CD14-positive monocyte (primary cell): ENCODE measurements around the gene KLHL36. TPM values are rescaled to one million over a fixed set of nuclear protein-coding genes. Genes with fewer than 3 reads are reported as not detected.

Experiments used
- DNase-seq, 3 donors: peaks; one replicate each; pipeline ENCODE4 v3.0.0-alpha.2; 2011 to 2022
- H2AFZ ChIP-seq: 2 replicates; pipeline ENCODE4 v1.6.0; 2012; ENCODE audit warnings: mild to moderate bottlenecking, low read depth, low read length, inconsistent platforms; ENCODE audit not compliant: insufficient read depth, poor library complexity, severe bottlenecking
- H3K27ac ChIP-seq, 2 donors: 1 replicate in 1 of 2; 2 replicates in 1 of 2; pipeline ENCODE4 v1.5.1; 2012 to 2013; ENCODE audit warnings: low read length in 2 of 2, control low read depth in 1 of 2, inconsistent platforms in 1 of 2, low read depth in 1 of 2, mild to moderate bottlenecking in 1 of 2
- H3K27me3 ChIP-seq, 2 donors: one replicate each; pipeline versions ENCODE4 v1.6.0 to v1.6.1; 2011 to 2013; ENCODE audit warnings: low read length in 2 of 2; ENCODE audit not compliant: control insufficient read depth in 2 of 2, insufficient read depth in 2 of 2
- H3K36me3 ChIP-seq, 2 donors: replicated peaks in 1 of 2; 1 replicate in 1 of 2; 2 replicates in 1 of 2; pipeline versions ENCODE4 v1.5.1 to v1.6.1; 2012 to 2013; ENCODE audit warnings: low read length in 2 of 2, control low read depth in 1 of 2, inconsistent platforms in 1 of 2, mild to moderate bottlenecking in 1 of 2; ENCODE audit not compliant: insufficient read depth in 2 of 2, control insufficient read depth in 1 of 2
- H3K4me1 ChIP-seq, 2 donors: 1 replicate in 1 of 2; 2 replicates in 1 of 2; pipeline versions ENCODE4 v1.5.1 to v1.6.1; 2012 to 2013; ENCODE audit warnings: low read length in 2 of 2, control low read depth in 1 of 2, inconsistent platforms in 1 of 2, mild to moderate bottlenecking in 1 of 2, moderate library complexity in 1 of 2; ENCODE audit not compliant: insufficient read depth in 2 of 2, control insufficient read depth in 1 of 2
- H3K4me2 ChIP-seq: replicated peaks from 2 replicates; pipeline ENCODE3; 2012; ENCODE audit warnings: low read length, moderate library complexity, mild to moderate bottlenecking; ENCODE audit not compliant: poor library complexity, severe bottlenecking; ENCODE audit errors: extremely low read depth
- H3K4me3 ChIP-seq, 3 experiments: fragments of 200-600 bp in 1 of 3; sonication (generic) in 1 of 3; replicated peaks in 1 of 3; 1 replicate in 2 of 3; 2 replicates in 1 of 3; pipeline ENCODE4 v1.5.1; 2011 to 2013; ENCODE audit warnings: low read length in 3 of 3, mild to moderate bottlenecking in 3 of 3, control low read depth in 2 of 3, low read depth in 2 of 3, inconsistent platforms in 1 of 3, moderate library complexity in 1 of 3
- H3K79me2 ChIP-seq: 2 replicates; pipeline ENCODE4 v1.6.0; 2012; ENCODE audit warnings: mild to moderate bottlenecking, control low read depth, inconsistent platforms, low read length, moderate library complexity; ENCODE audit not compliant: insufficient read depth
- H3K9ac ChIP-seq: 2 replicates; pipeline ENCODE4 v1.6.0; 2017; ENCODE audit warnings: low read length, mild to moderate bottlenecking; ENCODE audit not compliant: insufficient read depth, poor library complexity, severe bottlenecking
- H3K9me3 ChIP-seq, 2 donors: replicated peaks in 1 of 2; 1 replicate in 1 of 2; 2 replicates in 1 of 2; pipeline versions ENCODE4 v1.5.1 to v1.6.1; 2012 to 2013; ENCODE audit warnings: low read length in 2 of 2, control low read depth in 1 of 2; ENCODE audit not compliant: control insufficient read depth in 1 of 2, insufficient read depth in 1 of 2
- H4K20me1 ChIP-seq: 2 replicates; pipeline ENCODE4 v1.6.0; 2012; ENCODE audit warnings: mild to moderate bottlenecking, low read length, control low read depth, moderate library complexity; ENCODE audit not compliant: insufficient read depth
- H3K27ac Mint-ChIP-seq, 7 donors: one replicate each; pipeline ENCODE4 v1.8.0; 2020; ENCODE audit warnings: mild to moderate bottlenecking in 7 of 7, mixed read lengths in 7 of 7, moderate library complexity in 6 of 7, inconsistent platforms in 2 of 7
- H3K27me3 Mint-ChIP-seq, 3 donors: one replicate each; pipeline ENCODE4 v1.8.0; 2021 to 2022; ENCODE audit warnings: low read depth in 3 of 3, mild to moderate bottlenecking in 3 of 3, mixed read lengths in 3 of 3, moderate library complexity in 3 of 3, inconsistent platforms in 1 of 3
- H3K36me3 Mint-ChIP-seq, 2 donors: one replicate each; pipeline ENCODE4 v1.8.0; 2020; ENCODE audit warnings: mixed read lengths in 2 of 2, inconsistent platforms in 1 of 2, mild to moderate bottlenecking in 1 of 2
- H3K4me1 Mint-ChIP-seq: one replicate; pipeline ENCODE4 v1.8.0; 2020; ENCODE audit warnings: mild to moderate bottlenecking, mixed read lengths
- H3K4me3 Mint-ChIP-seq, 2 donors: one replicate each; pipeline ENCODE4 v1.8.0; 2020; ENCODE audit warnings: mild to moderate bottlenecking in 2 of 2, mixed read lengths in 2 of 2, moderate library complexity in 1 of 2
- H3K9me3 Mint-ChIP-seq, 7 donors: one replicate each; pipeline ENCODE4 v1.8.0; 2020 to 2022; ENCODE audit warnings: mixed read lengths in 7 of 7, mild to moderate bottlenecking in 6 of 7, moderate library complexity in 6 of 7, inconsistent platforms in 2 of 7
- WGBS: methylation state at CpG from one replicate; pipeline ENCODE4 v1.1.5; 2013; ENCODE audit warnings: missing lambda C conversion rate; ENCODE audit not compliant: insufficient coverage; 5-methylcytosine and 5-hydroxymethylcytosine counted together
- intact Hi-C, 2 donors: fragments of 100-400 bp; cut with micrococcal nuclease; formaldehyde crosslinking; loops; one replicate each; pipeline versions ENCODE4 v1.15.0 to v1.15.1; 2023
- polyA plus RNA-seq, 3 donors: library from polyadenylated mRNA; depleted of rRNA in 1 of 3; unstranded in 2 of 3; stranded (reverse) in 1 of 3; fragments of 300-500 nt in 2 of 3; fragments of >200 nt in 1 of 3; fragmentation: Illumina TruSeq in 2 of 3; gene quantifications; 1 replicate in 2 of 3; 2 replicates in 1 of 3; pipeline ENCODE4 v1.2.3, GENCODE V29; 2012 to 2021
- TF ChIP-seq, protein P1 (sequence below): fragments of 200-600 bp; IDR thresholded peaks from one replicate; pipeline ENCODE4 v1.8.0; 2022; ENCODE audit warnings: antibody characterized with exemption, mild to moderate bottlenecking

Gene KLHL36
- polyA plus RNA-seq, 3 donors: 12.1 to 50.8 (median 14.2) TPM

DNA sequence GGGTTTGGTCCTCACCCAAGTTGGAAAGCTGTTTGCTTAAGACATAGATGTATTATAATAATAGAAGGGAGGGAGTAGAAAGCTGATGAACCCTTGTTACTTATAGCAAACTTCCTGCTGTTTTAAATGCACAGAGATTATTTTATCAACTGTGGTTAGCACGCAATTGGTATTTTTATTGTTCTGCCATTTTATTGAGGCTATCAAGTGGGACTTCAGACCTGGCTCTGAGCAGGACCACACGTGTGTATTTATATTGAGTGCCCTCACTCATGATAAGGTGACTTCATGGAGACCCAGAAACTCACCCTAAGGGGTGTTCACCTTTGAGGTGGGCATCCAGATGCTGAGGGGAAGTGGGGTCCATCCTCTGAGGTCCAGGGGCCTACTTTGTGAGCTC, 17.0 kb downstream of the KLHL36 start:
- no peak overlapping the region for H3K9ac ChIP-seq
- no peak overlapping the region for H2AFZ ChIP-seq
- H3K4me3 ChIP-seq: no peak overlapping the region
- peaks cover 10% of the 10 kb centered on the region for H3K79me2 ChIP-seq
- H3K27me3 Mint-ChIP-seq: no peaks in the 10 kb centered on the region
- H3K36me3 ChIP-seq: peaks cover 58 to 84% of the 10 kb centered on the region in 2 donors
- intact Hi-C loops: no loop called here
- H3K9me3 ChIP-seq: no peaks in the 10 kb centered on the region
- no peak overlapping the region for H3K4me2 ChIP-seq
- H3K36me3 Mint-ChIP-seq: peaks cover 67 to 78% of the 10 kb centered on the region in 2 donors
- no peak overlapping the region for H3K27ac Mint-ChIP-seq
- peaks cover 67% of the 10 kb centered on the region for H4K20me1 ChIP-seq
- no peaks in the 10 kb centered on the region for H3K4me1 Mint-ChIP-seq
- DNase-seq: no peak
- no peaks in the 10 kb centered on the region for H3K4me1 ChIP-seq
- no peaks in the 10 kb centered on the region for H3K9me3 Mint-ChIP-seq
- 94% methylated on average over 2 of the region's 2 CpGs for WGBS
- no peaks in the 10 kb centered on the region for H3K27me3 ChIP-seq
- TF ChIP-seq, protein P1, sequence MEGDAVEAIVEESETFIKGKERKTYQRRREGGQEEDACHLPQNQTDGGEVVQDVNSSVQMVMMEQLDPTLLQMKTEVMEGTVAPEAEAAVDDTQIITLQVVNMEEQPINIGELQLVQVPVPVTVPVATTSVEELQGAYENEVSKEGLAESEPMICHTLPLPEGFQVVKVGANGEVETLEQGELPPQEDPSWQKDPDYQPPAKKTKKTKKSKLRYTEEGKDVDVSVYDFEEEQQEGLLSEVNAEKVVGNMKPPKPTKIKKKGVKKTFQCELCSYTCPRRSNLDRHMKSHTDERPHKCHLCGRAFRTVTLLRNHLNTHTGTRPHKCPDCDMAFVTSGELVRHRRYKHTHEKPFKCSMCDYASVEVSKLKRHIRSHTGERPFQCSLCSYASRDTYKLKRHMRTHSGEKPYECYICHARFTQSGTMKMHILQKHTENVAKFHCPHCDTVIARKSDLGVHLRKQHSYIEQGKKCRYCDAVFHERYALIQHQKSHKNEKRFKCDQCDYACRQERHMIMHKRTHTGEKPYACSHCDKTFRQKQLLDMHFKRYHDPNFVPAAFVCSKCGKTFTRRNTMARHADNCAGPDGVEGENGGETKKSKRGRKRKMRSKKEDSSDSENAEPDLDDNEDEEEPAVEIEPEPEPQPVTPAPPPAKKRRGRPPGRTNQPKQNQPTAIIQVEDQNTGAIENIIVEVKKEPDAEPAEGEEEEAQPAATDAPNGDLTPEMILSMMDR: no peak
- H3K27ac ChIP-seq: no peak overlapping the region
- no peak overlapping the region for H3K4me3 Mint-ChIP-seq

DNA sequence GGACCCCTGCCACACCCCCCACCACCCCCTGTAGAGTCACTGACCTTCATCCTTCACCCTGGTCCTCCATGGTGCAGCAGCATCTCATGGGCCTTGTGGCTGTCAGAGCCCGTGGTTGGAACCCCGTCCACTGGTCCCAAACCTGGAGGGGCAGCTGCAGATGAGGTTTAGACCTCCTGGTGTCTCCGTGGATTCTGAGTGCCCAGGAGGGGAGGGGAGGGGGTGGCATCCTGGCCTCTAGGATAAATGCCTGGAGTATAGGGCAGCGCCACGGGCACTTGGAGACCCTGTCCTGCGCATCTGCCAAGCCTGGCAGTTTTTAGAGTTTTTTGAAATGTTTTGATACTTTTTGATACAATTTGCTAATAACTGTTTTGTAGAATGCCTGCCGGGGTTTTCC, 17.5 kb downstream of the KLHL36 start:
- WGBS: 100% methylated on average over 6 of the region's 7 CpGs
- intact Hi-C loops: no loop called here
- peaks cover 55 to 79% of the 10 kb centered on the region in 2 donors for H3K36me3 ChIP-seq

More for the DNA sequence above, 17.5 kb downstream of the KLHL36 start:
- H3K9ac ChIP-seq: no peak overlapping the region
- H2AFZ ChIP-seq: no peak overlapping the region
- Mint-ChIP-seq H3K4me1 (no peaks in the 10 kb centered on the region), H3K36me3 (peaks cover 63 to 73% of the 10 kb centered on the region in 2 donors), H3K9me3 (no peaks in the 10 kb centered on the region), H3K27me3 (peaks cover 0 to 1% (median 0%) of the 10 kb centered on the region in 3 donors), H3K27ac (no peak overlapping the region), H3K4me3 (no peak overlapping the region)
- TF ChIP-seq, protein P1: no peak
- no peak overlapping the region for H3K4me3 ChIP-seq
- peaks cover 64% of the 10 kb centered on the region for H4K20me1 ChIP-seq
- peaks cover 8% of the 10 kb centered on the region for H3K79me2 ChIP-seq
- no peaks in the 10 kb centered on the region for H3K4me1 ChIP-seq
- no peaks in the 10 kb centered on the region for H3K9me3 ChIP-seq
- no peak overlapping the region for H3K27ac ChIP-seq
- DNase-seq: no peak
- no peak overlapping the region for H3K4me2 ChIP-seq
- H3K27me3 ChIP-seq: no peaks in the 10 kb centered on the region
